Measurements from ENCODE around the gene PRCD. TPM values are rescaled to one million over a fixed set of nuclear protein-coding genes. Genes with fewer than 3 reads are reported as not detected.
A peak's percentile ranks its signal among the peaks of the same experiment; 100 is the strongest.
"Not testable (repeated sequence)": the region's sequence is repeated elsewhere in the genome, so short reads cannot be mapped to it uniquely, and the experiment has no call there.

Gene PRCD
- polyA plus RNA-seq, 4 donors = 3.0 to 4.5 (median 3.3) TPM

GRCh38 chr17:76550712-76551615 is 11.1 kb downstream of the PRCD start:
- no peak for DNase-seq (ENCODE audit: low read depth in 4 of 4, low spot score in 3 of 4)

GRCh38 chr17:76551685-76552084 is 11.8 kb downstream of the PRCD start:
- no peak for DNase-seq (ENCODE audit: low read depth in 4 of 4, low spot score in 3 of 4)

GRCh38 chr17:76553178-76553908 is 13.5 kb downstream of the PRCD start:
- no peak for DNase-seq (ENCODE audit: low read depth in 4 of 4, low spot score in 3 of 4)

GRCh38 chr17:76554131-76554530 is 14.3 kb downstream of the PRCD start:
- DNase-seq (ENCODE audit: low read depth in 4 of 4, low spot score in 3 of 4) = no peak

GRCh38 chr17:76556765-76557367 is 17.0 kb downstream of the PRCD start:
- no peak for DNase-seq (ENCODE audit: low read depth in 4 of 4, low spot score in 3 of 4)

GRCh38 chr17:76557368-76558197 is 17.7 kb downstream of the PRCD start:
- peak; percentile 90 to 95 (median 94) for DNase-seq (ENCODE audit: low read depth in 4 of 4, low spot score in 3 of 4)

- DNase-seq (ENCODE audit: low read depth in 4 of 4, low spot score in 3 of 4) = no peak
Observed at GRCh38 chr17:76558198-76559095, 18.6 kb downstream of the PRCD start.

GRCh38 chr17:76559460-76559859 is 19.6 kb downstream of the PRCD start:
- not testable (repeated sequence) for DNase-seq (ENCODE audit: low read depth in 4 of 4, low spot score in 3 of 4)

GRCh38 chr17:76560036-76560876 is 20.4 kb downstream of the PRCD start:
- DNase-seq (ENCODE audit: low read depth in 4 of 4, low spot score in 3 of 4) = no peak

GRCh38 chr17:76560877-76561221 is 21.0 kb downstream of the PRCD start:
- DNase-seq (ENCODE audit: low read depth in 4 of 4, low spot score in 3 of 4) = no peak

- DNase-seq (ENCODE audit: low read depth in 4 of 4, low spot score in 3 of 4) = no peak
Observed at GRCh38 chr17:76561332-76561731, 21.5 kb downstream of the PRCD start.

- DNase-seq (ENCODE audit: low read depth in 4 of 4, low spot score in 3 of 4) = no peak
Observed at GRCh38 chr17:76561799-76562268, 22.0 kb downstream of the PRCD start.

- no peak for DNase-seq (ENCODE audit: low read depth in 4 of 4, low spot score in 3 of 4)
Observed at GRCh38 chr17:76562734-76563148, 22.9 kb downstream of the PRCD start.

GRCh38 chr17:76563359-76563758 is 23.5 kb downstream of the PRCD start:
- not testable (repeated sequence) for DNase-seq (ENCODE audit: low read depth in 4 of 4, low spot score in 3 of 4)

- not testable (repeated sequence) for DNase-seq (ENCODE audit: low read depth in 4 of 4, low spot score in 3 of 4)
Observed at GRCh38 chr17:76564991-76565727, 25.3 kb downstream of the PRCD start.

GRCh38 chr17:76565728-76566612 is 26.1 kb downstream of the PRCD start:
- DNase-seq (ENCODE audit: low read depth in 4 of 4, low spot score in 3 of 4) = no peak

GRCh38 chr17:76566613-76566943 is 26.7 kb downstream of the PRCD start:
- DNase-seq (ENCODE audit: low read depth in 4 of 4, low spot score in 3 of 4) = no peak
